Thoracic aorta (tissue), 2 donors: Measurements from ENCODE around the gene IL6ST. TPM values are rescaled to one million over a fixed set of nuclear protein-coding genes. Genes with fewer than 3 reads are reported as not detected.
"Not testable (repeated sequence)": the region's sequence is repeated elsewhere in the genome, so short reads cannot be mapped to it uniquely, and the experiment has no call there.

Experiments used
- ATAC-seq: fragments of 150-250 bp; one replicate; pipeline ENCODE4 v1.8.0; 2017; ENCODE audit warnings: low read depth; ENCODE audit not compliant: insufficient number of reproducible peaks, low FRiP score
- DNase-seq: peaks from one replicate; pipeline ENCODE4 v3.0.0-alpha.2; 2020; ENCODE audit warnings: low spot score
- H3K27ac ChIP-seq, 2 donors: fragments of 200-600 bp; sonication (generic); 1 replicate in 1 of 2; 2 replicates in 1 of 2; pipeline ENCODE4 v1.5.1; 2016; ENCODE audit warnings: mild to moderate bottlenecking in 2 of 2, moderate library complexity in 2 of 2
- H3K27me3 ChIP-seq: fragments of 200-600 bp; sonication (generic); replicated peaks from 2 replicates; pipeline ENCODE4 v1.6.0; 2016; ENCODE audit warnings: mild to moderate bottlenecking; ENCODE audit not compliant: insufficient read depth
- H3K36me3 ChIP-seq: fragments of 200-600 bp; sonication (generic); one replicate; pipeline ENCODE4 v1.5.1; 2016
- H3K4me1 ChIP-seq, 2 donors: fragments of 200-600 bp; sonication (generic); 1 replicate in 1 of 2; 2 replicates in 1 of 2; pipeline versions ENCODE4 v1.5.1 to v1.6.0; 2016; ENCODE audit warnings: low read depth in 2 of 2, mild to moderate bottlenecking in 1 of 2; ENCODE audit not compliant: control insufficient read depth in 1 of 2
- H3K4me3 ChIP-seq: fragments of 200-600 bp; sonication (generic); 2 replicates; pipeline ENCODE4 v1.5.1; 2016; ENCODE audit warnings: mild to moderate bottlenecking
- H3K9me3 ChIP-seq: fragments of 200-600 bp; sonication (generic); 2 replicates; pipeline ENCODE4 v1.5.1; 2016
- CTCF ChIP-seq: fragments of 200-600 bp; sonication (generic); IDR thresholded peaks from one replicate; pipeline ENCODE4 v1.5.1; 2019; ENCODE audit warnings: antibody characterized with exemption
- total RNA-seq, 2 donors: library from RNA; depleted of rRNA; stranded (reverse); fragments of >200 nt; gene quantifications; one replicate each; pipeline versions ENCODE4 v1.1.0 to v1.2.3, GENCODE V29; 2016

The IL6ST gene
- total RNA-seq, 2 donors from 2014 or later, result 236 to 490 TPM

GRCh38 chr5:56023296-56023695 lies 28.5 kb upstream of the IL6ST start:
- Histone ChIP-seq H3K9me3 (no peaks in the 10 kb centered on the region), H3K27me3 (no peaks in the 10 kb centered on the region), H3K36me3 (no peaks in the 10 kb centered on the region), H3K4me3 (no peak overlapping the region), H3K27ac (no peak overlapping the region), H3K4me1 (peaks cover 2 to 11% of the 10 kb centered on the region in 2 donors)
- no peak for TF ChIP-seq CTCF
- DNase-seq, result no peak
- no peak for ATAC-seq

GRCh38 chr5:56019306-56020272 lies 24.8 kb upstream of the IL6ST start:
- Histone ChIP-seq H3K27ac (no peak overlapping the region), H3K9me3 (no peaks in the 10 kb centered on the region), H3K36me3 (no peaks in the 10 kb centered on the region), H3K27me3 (no peaks in the 10 kb centered on the region), H3K4me1 (peaks cover 2 to 11% of the 10 kb centered on the region in 2 donors), H3K4me3 (no peak overlapping the region)
- DNase-seq (no peak), ATAC-seq (no peak)
- no peak for TF ChIP-seq CTCF

- no peak for DNase-seq
Measured at GRCh38 chr5:56018832-56019231, 24.1 kb upstream of the IL6ST start.

GRCh38 chr5:56014701-56015100 lies 19.9 kb upstream of the IL6ST start:
- not testable (repeated sequence) for H3K27ac ChIP-seq, H3K4me3 ChIP-seq, H3K36me3 ChIP-seq, ATAC-seq, H3K4me1 ChIP-seq, DNase-seq, H3K27me3 ChIP-seq, H3K9me3 ChIP-seq

More at GRCh38 chr5:56018832-56019231, 24.1 kb upstream of the IL6ST start:
- H3K9me3 ChIP-seq, result no peaks in the 10 kb centered on the region
- no peak overlapping the region for H3K27ac ChIP-seq
- peaks cover 2 to 11% of the 10 kb centered on the region in 2 donors for H3K4me1 ChIP-seq
- no peaks in the 10 kb centered on the region for H3K36me3 ChIP-seq
- H3K4me3 ChIP-seq, result no peak overlapping the region
- no peak for ATAC-seq
- H3K27me3 ChIP-seq, result no peaks in the 10 kb centered on the region
- TF ChIP-seq CTCF, result no peak

- not testable (repeated sequence) for H3K9me3 ChIP-seq, ATAC-seq, DNase-seq, H3K27ac ChIP-seq, H3K4me1 ChIP-seq, H3K36me3 ChIP-seq, H3K27me3 ChIP-seq, H3K4me3 ChIP-seq
Measured at GRCh38 chr5:56013939-56014338, 19.2 kb upstream of the IL6ST start.

- H3K9me3 ChIP-seq, result no peaks in the 10 kb centered on the region
- no peak for DNase-seq
- no peak for TF ChIP-seq CTCF
- H3K4me1 ChIP-seq, result no peaks in the 10 kb centered on the region
- no peak overlapping the region for H3K4me3 ChIP-seq
- H3K27ac ChIP-seq, result no peak overlapping the region
- no peaks in the 10 kb centered on the region for H3K27me3 ChIP-seq
- H3K36me3 ChIP-seq, result no peaks in the 10 kb centered on the region
- ATAC-seq, result no peak
Measured at GRCh38 chr5:56012281-56012963, 17.7 kb upstream of the IL6ST start.
